K562 (cell line): ENCODE data around the gene KRTAP19-5. TPM values are rescaled to one million over a fixed set of nuclear protein-coding genes. Genes with fewer than 3 reads are reported as not detected.

Experiments
- ATAC-seq: fragments of 200-7000 bp; cut with Tn5 transposase; 3 replicates; pipeline ENCODE4 v1.9.1; 2020; ENCODE audit warnings: moderate library complexity
- BruUV-seq: library from RNA; stranded (reverse); fragments of 400-500 nt; replicated peaks from 2 replicates; lab custom pipeline; 2021; lab: Mats Ljungman, UMichigan
- CTCF ChIA-PET: fragments of 300-600 bp; formaldehyde crosslinking; extraction: SDS; loops from one replicate; lab custom pipeline; 2021; ENCODE audit warnings: low intra/inter-chr PET ratio; lab: Yijun Ruan, JAX
- POLR2A ChIA-PET: fragments of 300-600, 350-650 bp; sonication (Branson Sonifier 250); formaldehyde crosslinking; extraction: SDS; loops from one replicate; lab custom pipeline; 2021; ENCODE audit warnings: antibody characterized with exemption, inconsistent platforms; lab: Yijun Ruan, JAX
- DNase-seq, 4 experiments: peaks; one replicate each; pipeline versions ENCODE4 v3.0.0 to v3.0.0-alpha.2; 2011 to 2018; ENCODE audit warnings: low spot score in 3 of 4, mixed read lengths in 3 of 4; ENCODE audit errors: extremely low read depth in 1 of 4
- FAIRE-seq: peaks from 2 replicates; lab custom pipeline; 2011; peaks lifted over from hg19 to GRCh38; lab: Jason Lieb, UNC
- H2AFZ ChIP-seq: 2 replicates; pipeline ENCODE4 v1.6.0; 2011; ENCODE audit warnings: low read depth, low read length, control low read depth, inconsistent platforms
- H3K27ac ChIP-seq: fragments of 200-600 bp; 3 replicates; pipeline ENCODE4 v1.8.0; 2011; ENCODE audit warnings: low read depth, mild to moderate bottlenecking, control low read depth, inconsistent platforms, low read length, moderate library complexity, mixed read lengths; ENCODE audit errors: extremely low read depth
- H3K27me3 ChIP-seq, 2 experiments: fragments of 300-600 bp in 1 of 2; 2 replicates in 1 of 2; 3 replicates in 1 of 2; pipeline versions ENCODE4 v1.6.0 to v1.8.0; 2011; ENCODE audit warnings: inconsistent platforms in 2 of 2, low read length in 2 of 2, mild to moderate bottlenecking in 1 of 2, mixed read lengths in 1 of 2, moderate library complexity in 1 of 2; ENCODE audit not compliant: control insufficient read depth in 2 of 2, insufficient read depth in 2 of 2
- H3K36me3 ChIP-seq: fragments of 300-600 bp; 3 replicates; pipeline ENCODE4 v1.8.0; 2011; ENCODE audit warnings: mild to moderate bottlenecking, low read length, inconsistent platforms; ENCODE audit not compliant: control insufficient read depth, insufficient read depth
- H3K4me1 ChIP-seq, 2 experiments: fragments of 200-600 bp in 1 of 2; replicated peaks in 1 of 2; 2 replicates in 1 of 2; 3 replicates in 1 of 2; pipeline versions ENCODE4 v1.5.1 to v1.8.0; 2011; ENCODE audit warnings: inconsistent platforms in 2 of 2, low read length in 2 of 2, mild to moderate bottlenecking in 1 of 2, mixed read lengths in 1 of 2, moderate library complexity in 1 of 2; ENCODE audit not compliant: control insufficient read depth in 2 of 2, insufficient read depth in 2 of 2
- H3K4me2 ChIP-seq: 2 replicates; pipeline ENCODE4 v1.6.1; 2011; ENCODE audit warnings: low read length, control low read depth, inconsistent platforms, mixed read lengths; ENCODE audit not compliant: insufficient read depth
- H3K4me3 ChIP-seq: fragments of 200-600 bp; sonication (generic), shearing (Covaris generic); 2 replicates; pipeline ENCODE4 v1.5.1; 2016; ENCODE audit warnings: control low read depth, inconsistent platforms
- H3K79me2 ChIP-seq: fragments of 200-600 bp; 3 replicates; pipeline ENCODE4 v1.8.0; 2011; ENCODE audit warnings: low read length, inconsistent platforms; ENCODE audit not compliant: control insufficient read depth, insufficient read depth
- H3K9ac ChIP-seq, 2 experiments: 2 replicates each; pipeline versions ENCODE4 v1.6.0 to v1.6.1; 2011; ENCODE audit warnings: low read depth in 2 of 2, low read length in 2 of 2, control low read depth in 1 of 2, inconsistent platforms in 1 of 2, mild to moderate bottlenecking in 1 of 2, mixed read lengths in 1 of 2; ENCODE audit not compliant: insufficient read depth in 1 of 2
- H3K9me1 ChIP-seq: one replicate; pipeline ENCODE4 v1.6.0; 2011; ENCODE audit warnings: inconsistent platforms, mild to moderate bottlenecking, low read length, moderate library complexity; ENCODE audit not compliant: control insufficient read depth, insufficient read depth
- H3K9me3 ChIP-seq: replicated peaks from 2 replicates; pipeline ENCODE4 v1.5.1; 2011; ENCODE audit warnings: low read depth, low read length, inconsistent platforms; ENCODE audit not compliant: control insufficient read depth, insufficient read depth
- H4K20me1 ChIP-seq: replicated peaks from 2 replicates; pipeline ENCODE4 v1.6.1; 2011; ENCODE audit warnings: low read length, inconsistent platforms, mixed read lengths; ENCODE audit not compliant: control insufficient read depth, insufficient read depth
- CREB1 ChIP-seq, 2 experiments: sonication (generic) in 1 of 2; formaldehyde crosslinking in 1 of 2; IDR thresholded peaks; 2 replicates each; pipeline versions ENCODE4 v1.6.1 to v1.8.0; 2012 to 2022; ENCODE audit warnings: inconsistent platforms in 1 of 2, mild to moderate bottlenecking in 1 of 2, missing genetic modification reagents in 1 of 2, moderate library complexity in 1 of 2
- CTCF ChIP-seq, 3 experiments: IDR thresholded peaks in 2 of 3; conservative IDR thresholded peaks in 1 of 3; 2 replicates each; pipeline ENCODE4 v1.5.1; 2011 to 2012; ENCODE audit warnings: low read length in 3 of 3, mild to moderate bottlenecking in 3 of 3, control low read depth in 2 of 3, improper control_type of control experiment in 1 of 3, inconsistent platforms in 1 of 3, low read depth in 1 of 3, mixed read lengths in 1 of 3, moderate library complexity in 1 of 3; ENCODE audit not compliant: insufficient read depth in 2 of 3
- JUND ChIP-seq, 2 experiments: IDR thresholded peaks; 2 replicates in 1 of 2; 3 replicates in 1 of 2; pipeline ENCODE4 v1.6.1; 2011; ENCODE audit warnings: borderline replicate concordance in 2 of 2, low read depth in 2 of 2, low read length in 2 of 2, improper control_type of control experiment in 1 of 2, missing biosample characterization in 1 of 2, missing genetic modification characterization in 1 of 2, missing genetic modification reagents in 1 of 2
- POU5F1 ChIP-seq: fragments of 150-350 bp; IDR thresholded peaks from 2 replicates; pipeline ENCODE4 v1.6.1; 2014; ENCODE audit warnings: borderline replicate concordance, low read length, low read depth, mild to moderate bottlenecking; ENCODE audit not compliant: partially characterized antibody
- SMARCB1 ChIP-seq: IDR thresholded peaks from 2 replicates; pipeline ENCODE4 v1.6.1; 2011; ENCODE audit warnings: improper control_type of control experiment, low read depth; ENCODE audit not compliant: insufficient read length
- TBP ChIP-seq: optimal IDR thresholded peaks from 2 replicates; pipeline ENCODE3; 2011; ENCODE audit warnings: low read depth, low read length, improper control_type of control experiment
- ZNF780A ChIP-seq: fragments of 250-450 bp; sonication (Bioruptor Pico); IDR thresholded peaks from 2 replicates; pipeline ENCODE4 v1.5.0; 2021; ENCODE audit warnings: mild to moderate bottlenecking
- WGBS: fragments of 100-300 bp; shearing (Covaris generic); methylation state at CpG from one replicate; pipeline ENCODE4 v1.1.6; 2016; ENCODE audit warnings: low coverage, mixed read lengths; ENCODE audit not compliant: insufficient coverage; ENCODE audit errors: missing lambda C conversion rate; 5-methylcytosine and 5-hydroxymethylcytosine counted together
- in situ Hi-C: fragments of 300-500 bp; cut with MboI; formaldehyde crosslinking; loops from 4 replicates; pipeline ENCODE4 v1.15.0; 2018; ENCODE audit warnings: inconsistent platforms, mixed read lengths
- intact Hi-C: fragments of 100-400 bp; cut with micrococcal nuclease; formaldehyde crosslinking; loops from 2 replicates; pipeline ENCODE4 v1.14.2; 2022
- polyA plus RNA-seq, 8 experiments: library from polyadenylated mRNA; depleted of rRNA in 4 of 8; stranded (reverse) in 5 of 8; unstranded in 3 of 8; fragments of >200 nt; fragmentation: Nextera tagmentation in 2 of 8; fragmentation: Illumina TruSeq in 1 of 8; extraction: Ambion mirVana in 2 of 8; extraction: Trizol in 1 of 8; gene quantifications; 2 replicates each; pipeline versions ENCODE4 v1.2.1 to v1.2.3, GENCODE V29; 2011 to 2014; ENCODE audit warnings: inconsistent platforms in 1 of 8, missing spikeins in 1 of 8
- total RNA-seq, 7 experiments: library from RNA; depleted of rRNA in 6 of 7; stranded (reverse); fragments of >200 nt in 6 of 7; fragmentation: Illumina TruSeq in 2 of 7; extraction: Trizol in 2 of 7; gene quantifications; 2 replicates each; pipeline versions ENCODE4 v1.2.1 to v1.2.3, GENCODE V29; 2011 to 2021; ENCODE audit warnings: low replicate concordance in 1 of 7
- TF ChIP-seq, protein P1 (sequence below): fragments of 450-650 bp; formaldehyde crosslinking; IDR thresholded peaks from 2 replicates; pipeline ENCODE4 v1.4.0; 2022; ENCODE audit warnings: mild to moderate bottlenecking, moderate library complexity

KRTAP19-5 gene
- total and polyA plus RNA-seq, 9 of the 15 experiments (the other 6 are each of a cell fraction or from before 2014, with no cell fraction given): not detected

- in situ Hi-C loops: no loop called here
- no peak for FAIRE-seq
Measured at GRCh38 chr21:30487336-30487735, 14.6 kb downstream of the KRTAP19-5 start, which contains the start of gene KRTAP19-2. TSS of gene KRTAP19-2 (minus strand) at chr21:30487436. CDS start at chr21:30487348, 88 bp downstream.

More at GRCh38 chr21:30487336-30487735, 14.6 kb downstream of the KRTAP19-5 start, which contains the start of gene KRTAP19-2:
- H3K27me3 ChIP-seq: no peaks in the 10 kb centered on the region
- no peaks in the 10 kb centered on the region for H4K20me1 ChIP-seq
- H3K36me3 ChIP-seq: no peaks in the 10 kb centered on the region
- intact Hi-C loops: no loop called here
- H3K79me2 ChIP-seq: no peaks in the 10 kb centered on the region
- H3K4me3 ChIP-seq: no peak within 1 kb of the TSS
- CTCF ChIA-PET: no interaction called here
- H3K9me1 ChIP-seq: no peaks in the 10 kb centered on the region
- POLR2A ChIA-PET: no interaction called here
- H3K9me3 ChIP-seq: no peaks in the 10 kb centered on the region; the same call in 1 of the 2 replicates
- H2AFZ ChIP-seq: no peak within 1 kb of the TSS
- no peak for ATAC-seq
- H3K27ac ChIP-seq: no peak within 1 kb of the TSS
- no peak within 1 kb of the TSS for H3K4me2 ChIP-seq
- DNase-seq: no peak
- no TSS peak for BruUV-seq
- 3% methylated on average over 2 of the region's 2 CpGs for WGBS
- H3K9ac ChIP-seq: no peak within 1 kb of the TSS
- no peaks in the 10 kb centered on the region for H3K4me1 ChIP-seq
- TF ChIP-seq POU5F1 (no peak), CREB1 (IDR thresholded peaks at IDR 0.05) (no peak), CREB1 (CRISPR knock-in tag; IDR thresholded peaks at IDR 0.05) (no peak), ZNF780A (CRISPR knock-in tag) (no peak), TBP (no peak), JUND (IDR thresholded peaks at IDR 0.05; ENCODE audit: borderline replicate concordance, low read depth, low read length) (no peak), JUND (tag; IDR thresholded peaks at IDR 0.05; ENCODE audit: borderline replicate concordance, low read depth, low read length) (no peak), CTCF (IDR thresholded peaks at IDR 0.05 in 2 of 3, conservative IDR thresholded peaks at IDR 0.05 in 1 of 3; ENCODE audit: insufficient read depth in 2 of 3, low read depth in 1 of 3, low read length in 3 of 3) (no peak), SMARCB1 (no peak)
- TF ChIP-seq, protein P1, sequence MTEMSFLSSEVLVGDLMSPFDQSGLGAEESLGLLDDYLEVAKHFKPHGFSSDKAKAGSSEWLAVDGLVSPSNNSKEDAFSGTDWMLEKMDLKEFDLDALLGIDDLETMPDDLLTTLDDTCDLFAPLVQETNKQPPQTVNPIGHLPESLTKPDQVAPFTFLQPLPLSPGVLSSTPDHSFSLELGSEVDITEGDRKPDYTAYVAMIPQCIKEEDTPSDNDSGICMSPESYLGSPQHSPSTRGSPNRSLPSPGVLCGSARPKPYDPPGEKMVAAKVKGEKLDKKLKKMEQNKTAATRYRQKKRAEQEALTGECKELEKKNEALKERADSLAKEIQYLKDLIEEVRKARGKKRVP (CRISPR knock-in tag): no peak
- TF ChIP-seq, all 486 proteins: peak for 0
